Ishikawa (cell line): ENCODE data around the gene MAP3K9.

Source experiments
- CEBPB ChIP-seq: IDR thresholded peaks from 2 replicates; pipeline ENCODE4 v1.6.1; 2012
- CREB1 ChIP-seq: IDR thresholded peaks from 2 replicates; pipeline ENCODE4 v1.6.1; 2012; ENCODE audit warnings: low read depth
- EP300 ChIP-seq: IDR thresholded peaks from 2 replicates; pipeline ENCODE4 v1.6.1; 2012; ENCODE audit warnings: borderline replicate concordance
- FOXM1 ChIP-seq: IDR thresholded peaks from 2 replicates; pipeline ENCODE4 v1.6.1; 2012; ENCODE audit warnings: low read depth, borderline replicate concordance
- NFIC ChIP-seq: IDR thresholded peaks from 2 replicates; pipeline ENCODE4 v1.6.1; 2012
- RAD21 ChIP-seq: IDR thresholded peaks from 2 replicates; pipeline ENCODE4 v1.6.1; 2012; ENCODE audit warnings: low read depth
- TAF1 ChIP-seq: IDR thresholded peaks from 2 replicates; pipeline ENCODE4 v1.6.1; 2012; ENCODE audit warnings: low read depth, mild to moderate bottlenecking
- TCF12 ChIP-seq: IDR thresholded peaks from 2 replicates; pipeline ENCODE4 v1.6.1; 2012; ENCODE audit warnings: low read depth
- TEAD4 ChIP-seq: IDR thresholded peaks from 2 replicates; pipeline ENCODE4 v1.6.1; 2012
- YY1 ChIP-seq: IDR thresholded peaks from 2 replicates; pipeline ENCODE4 v1.6.1; 2012; ENCODE audit warnings: low read depth
- ZBTB7A ChIP-seq: IDR thresholded peaks from 2 replicates; pipeline ENCODE4 v1.6.1; 2012; ENCODE audit warnings: low read depth
- TF ChIP-seq, protein P1 (sequence below): IDR thresholded peaks from 2 replicates; pipeline ENCODE4 v1.6.1; 2012; ENCODE audit warnings: low read depth, mild to moderate bottlenecking
- TF ChIP-seq, protein P2 (sequence below): IDR thresholded peaks from 2 replicates; pipeline ENCODE4 v1.6.1; 2012
- TF ChIP-seq, protein P3 (sequence below): IDR thresholded peaks from 2 replicates; pipeline ENCODE4 v1.6.1; 2012

DNA sequence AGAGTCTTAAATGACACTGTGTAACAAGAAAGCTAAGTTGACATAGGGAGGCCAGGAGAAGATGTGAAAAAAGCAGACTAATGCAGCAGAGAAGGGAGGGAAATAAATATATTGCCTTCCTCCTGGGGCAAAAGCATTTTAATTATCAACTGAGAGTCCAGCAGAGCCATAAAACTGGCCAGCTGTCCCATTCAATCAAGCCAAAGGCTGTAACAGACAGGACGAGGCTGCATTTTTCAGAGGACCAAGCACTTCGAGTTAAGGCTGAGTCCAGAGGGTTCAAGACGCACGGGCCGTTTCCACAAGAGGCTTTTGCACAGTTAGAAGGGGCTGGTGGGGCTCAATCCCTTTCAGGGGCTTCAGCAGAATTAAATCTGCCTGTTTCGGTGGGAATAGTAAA lies 20.4 kb downstream of the MAP3K9 start:
- TF ChIP-seq, protein P1, sequence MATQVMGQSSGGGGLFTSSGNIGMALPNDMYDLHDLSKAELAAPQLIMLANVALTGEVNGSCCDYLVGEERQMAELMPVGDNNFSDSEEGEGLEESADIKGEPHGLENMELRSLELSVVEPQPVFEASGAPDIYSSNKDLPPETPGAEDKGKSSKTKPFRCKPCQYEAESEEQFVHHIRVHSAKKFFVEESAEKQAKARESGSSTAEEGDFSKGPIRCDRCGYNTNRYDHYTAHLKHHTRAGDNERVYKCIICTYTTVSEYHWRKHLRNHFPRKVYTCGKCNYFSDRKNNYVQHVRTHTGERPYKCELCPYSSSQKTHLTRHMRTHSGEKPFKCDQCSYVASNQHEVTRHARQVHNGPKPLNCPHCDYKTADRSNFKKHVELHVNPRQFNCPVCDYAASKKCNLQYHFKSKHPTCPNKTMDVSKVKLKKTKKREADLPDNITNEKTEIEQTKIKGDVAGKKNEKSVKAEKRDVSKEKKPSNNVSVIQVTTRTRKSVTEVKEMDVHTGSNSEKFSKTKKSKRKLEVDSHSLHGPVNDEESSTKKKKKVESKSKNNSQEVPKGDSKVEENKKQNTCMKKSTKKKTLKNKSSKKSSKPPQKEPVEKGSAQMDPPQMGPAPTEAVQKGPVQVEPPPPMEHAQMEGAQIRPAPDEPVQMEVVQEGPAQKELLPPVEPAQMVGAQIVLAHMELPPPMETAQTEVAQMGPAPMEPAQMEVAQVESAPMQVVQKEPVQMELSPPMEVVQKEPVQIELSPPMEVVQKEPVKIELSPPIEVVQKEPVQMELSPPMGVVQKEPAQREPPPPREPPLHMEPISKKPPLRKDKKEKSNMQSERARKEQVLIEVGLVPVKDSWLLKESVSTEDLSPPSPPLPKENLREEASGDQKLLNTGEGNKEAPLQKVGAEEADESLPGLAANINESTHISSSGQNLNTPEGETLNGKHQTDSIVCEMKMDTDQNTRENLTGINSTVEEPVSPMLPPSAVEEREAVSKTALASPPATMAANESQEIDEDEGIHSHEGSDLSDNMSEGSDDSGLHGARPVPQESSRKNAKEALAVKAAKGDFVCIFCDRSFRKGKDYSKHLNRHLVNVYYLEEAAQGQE: no peak
- no peak for TF ChIP-seq NFIC
- TF ChIP-seq, protein P2, sequence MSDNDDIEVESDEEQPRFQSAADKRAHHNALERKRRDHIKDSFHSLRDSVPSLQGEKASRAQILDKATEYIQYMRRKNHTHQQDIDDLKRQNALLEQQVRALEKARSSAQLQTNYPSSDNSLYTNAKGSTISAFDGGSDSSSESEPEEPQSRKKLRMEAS: no peak
- no peak for TF ChIP-seq FOXM1
- no peak for TF ChIP-seq TAF1
- TF ChIP-seq YY1: no peak
- TF ChIP-seq ZBTB7A: no peak
- no peak for TF ChIP-seq RAD21
- no peak for TF ChIP-seq CEBPB
- no peak for TF ChIP-seq EP300
- TF ChIP-seq CREB1: no peak
- TF ChIP-seq TCF12: no peak
- TF ChIP-seq TEAD4: no peak
- TF ChIP-seq, protein P3, sequence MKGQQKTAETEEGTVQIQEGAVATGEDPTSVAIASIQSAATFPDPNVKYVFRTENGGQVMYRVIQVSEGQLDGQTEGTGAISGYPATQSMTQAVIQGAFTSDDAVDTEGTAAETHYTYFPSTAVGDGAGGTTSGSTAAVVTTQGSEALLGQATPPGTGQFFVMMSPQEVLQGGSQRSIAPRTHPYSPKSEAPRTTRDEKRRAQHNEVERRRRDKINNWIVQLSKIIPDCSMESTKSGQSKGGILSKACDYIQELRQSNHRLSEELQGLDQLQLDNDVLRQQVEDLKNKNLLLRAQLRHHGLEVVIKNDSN: no peak
